HG03521 (cell line): ENCODE results near the gene GPR161.
A peak's percentile ranks its signal among the peaks of the same experiment; 100 is the strongest.
"Not testable (repeated sequence)": the region's sequence is repeated elsewhere in the genome, so short reads cannot be mapped to it uniquely, and the experiment has no call there.

Experiments
- ATAC-seq: cut with Tn5 transposase; IDR thresholded peaks from one replicate; pipeline ENCODE4 v1.9.1; 2021; ENCODE audit warnings: mild to moderate bottlenecking, moderate library complexity; ENCODE audit not compliant: unreplicated experiment

GPR161 gene

DNA sequence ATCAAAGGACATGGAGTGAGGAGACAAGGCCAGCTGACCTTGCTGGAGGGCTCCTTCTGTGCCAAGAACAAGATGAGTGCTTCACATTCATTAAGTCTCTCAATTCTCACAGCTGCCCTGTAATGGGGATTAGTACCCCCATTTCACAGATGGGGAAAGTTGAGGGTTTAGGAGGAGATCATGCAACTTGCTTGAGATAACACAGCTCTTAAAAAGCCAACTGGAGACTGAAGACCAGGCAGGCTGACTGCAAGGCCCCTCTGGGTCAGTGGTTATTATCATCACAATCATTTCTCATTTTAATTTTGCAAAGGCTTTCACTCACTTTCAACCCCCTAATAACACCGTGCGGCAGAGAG lies 46.8 kb downstream of the GPR161 start:
- no peak for ATAC-seq

DNA sequence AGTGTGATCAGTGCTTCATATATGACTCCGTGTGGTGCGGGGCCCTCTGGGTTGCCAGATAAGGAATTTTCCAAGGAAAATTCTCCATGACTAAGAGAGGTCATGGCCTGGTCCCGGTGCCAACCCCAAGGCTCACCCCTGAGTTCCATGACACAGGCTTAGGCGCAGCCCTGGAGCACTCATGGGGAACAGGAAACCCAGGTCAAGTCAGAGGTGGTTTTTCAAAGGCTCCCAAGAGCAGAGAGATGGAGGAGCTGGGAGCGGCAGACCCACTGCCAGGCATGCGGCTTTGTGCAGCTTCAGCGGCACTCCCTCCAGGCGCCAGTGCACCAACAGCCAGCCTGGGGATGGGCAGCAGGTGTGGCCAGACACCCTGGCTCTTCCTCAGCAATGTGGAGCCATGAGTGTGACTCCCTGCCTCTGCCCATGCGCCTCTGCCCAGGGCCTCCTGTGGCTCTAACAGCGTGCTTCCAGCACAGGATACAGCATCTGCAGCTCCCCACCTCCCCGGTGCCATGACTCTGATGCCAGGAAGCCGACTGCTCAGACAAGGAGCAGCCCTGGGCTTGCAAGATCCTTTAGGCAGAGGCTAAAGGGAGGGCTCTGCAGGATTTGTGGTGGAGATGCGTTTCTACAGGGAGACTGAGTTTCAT lies 47.3 kb downstream of the GPR161 start:
- ATAC-seq = no peak

DNA sequence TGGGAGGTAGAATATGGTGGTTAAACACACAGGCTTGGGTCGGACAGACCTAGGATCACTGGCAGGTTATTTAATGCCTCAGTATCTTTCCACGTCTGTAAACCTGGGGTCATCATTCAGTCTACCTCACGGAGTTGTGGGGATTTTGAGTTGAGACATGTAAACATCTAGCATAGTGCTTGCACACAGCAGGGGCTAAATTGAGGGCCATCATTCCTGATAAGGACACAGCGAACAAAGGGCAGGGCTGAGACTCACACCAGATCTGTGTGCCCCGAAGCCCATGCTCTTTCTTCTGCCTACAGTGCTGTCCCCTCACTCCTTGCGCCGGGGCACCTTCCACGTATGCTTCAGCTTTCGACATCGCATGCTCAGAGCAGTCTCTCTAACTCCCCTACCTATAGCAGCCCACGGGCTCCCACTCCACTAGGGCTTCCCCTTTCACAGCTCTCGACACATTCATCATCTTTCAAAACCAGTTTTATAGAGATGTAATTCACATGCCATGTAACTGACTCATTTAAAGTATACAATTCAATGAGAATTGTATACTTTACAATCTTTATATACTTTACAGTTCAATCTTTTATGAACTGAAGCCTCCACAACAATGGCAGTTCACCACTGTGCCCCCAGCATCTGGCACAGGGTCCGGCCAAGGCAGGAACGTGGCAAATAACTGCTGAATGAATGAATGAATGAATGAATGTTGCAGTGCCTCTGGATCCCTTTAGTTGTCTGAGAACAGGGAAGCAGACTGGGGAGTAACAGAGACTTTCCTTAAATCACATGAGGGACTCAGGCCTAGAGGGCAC lies 48.0 kb downstream of the GPR161 start:
- ATAC-seq = no peak

DNA sequence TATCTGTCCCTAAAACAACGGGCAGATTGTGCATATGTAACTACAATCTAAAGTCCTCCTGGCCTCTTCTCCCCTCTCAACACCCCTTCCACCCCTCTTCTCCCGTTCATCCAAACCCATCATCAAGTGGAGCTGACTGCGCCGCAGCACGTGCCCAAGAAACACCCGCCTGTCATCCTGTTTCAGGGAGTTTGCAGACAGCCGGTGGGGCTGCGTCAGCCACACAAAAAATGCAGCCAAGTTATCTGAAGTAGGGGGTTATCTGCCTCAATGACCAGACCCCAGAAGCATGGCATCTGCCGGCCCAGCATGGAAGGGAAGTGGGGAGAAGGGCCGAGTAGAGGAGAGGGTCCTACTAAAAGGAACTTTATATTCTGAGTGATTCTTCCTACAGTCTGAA lies 49.0 kb downstream of the GPR161 start:
- no peak for ATAC-seq

DNA sequence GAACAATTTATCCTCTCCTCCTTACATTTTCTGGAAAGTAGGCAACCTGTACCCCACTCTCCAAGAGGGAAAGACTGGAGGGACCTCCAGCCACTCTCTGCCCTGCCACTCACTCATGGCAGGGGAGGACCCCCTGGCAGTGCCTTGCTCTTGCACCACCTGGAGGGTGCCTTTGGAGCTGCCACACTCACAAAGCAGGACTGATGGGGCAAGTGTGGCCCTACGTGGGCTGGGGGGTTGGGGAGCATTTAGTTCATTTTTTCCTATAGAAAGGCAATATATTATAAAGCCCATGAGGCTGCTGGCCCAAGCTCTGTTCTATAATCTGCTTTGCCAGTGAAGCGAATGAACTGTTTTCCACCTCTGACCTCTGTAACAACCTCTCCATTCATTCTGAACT lies 50.3 kb downstream of the GPR161 start:
- no peak for ATAC-seq

DNA sequence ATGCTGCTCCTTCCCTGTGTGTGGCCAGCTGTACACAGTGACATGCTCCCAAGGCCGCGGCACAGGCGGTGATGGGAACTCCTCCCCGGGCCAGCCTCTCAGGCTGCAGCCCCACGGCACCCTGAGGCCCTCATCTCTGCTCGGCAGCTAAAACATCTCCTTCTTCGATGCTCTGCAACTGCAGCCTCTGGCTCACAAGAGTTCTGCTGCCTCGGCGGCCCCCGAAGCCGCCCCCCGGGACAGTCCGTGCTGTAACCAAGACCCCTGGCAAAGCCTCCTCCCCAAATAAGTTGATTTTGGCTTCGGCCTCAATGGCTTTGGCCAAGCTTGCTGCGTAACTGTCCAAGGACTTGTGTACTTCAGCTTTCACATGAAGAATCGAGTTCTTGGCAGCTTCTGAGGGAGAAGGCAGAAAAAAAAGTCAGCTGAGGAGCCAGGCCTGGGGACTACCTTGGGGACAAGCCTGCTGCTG lies 51.3 kb downstream of the GPR161 start:
- no peak for ATAC-seq

DNA sequence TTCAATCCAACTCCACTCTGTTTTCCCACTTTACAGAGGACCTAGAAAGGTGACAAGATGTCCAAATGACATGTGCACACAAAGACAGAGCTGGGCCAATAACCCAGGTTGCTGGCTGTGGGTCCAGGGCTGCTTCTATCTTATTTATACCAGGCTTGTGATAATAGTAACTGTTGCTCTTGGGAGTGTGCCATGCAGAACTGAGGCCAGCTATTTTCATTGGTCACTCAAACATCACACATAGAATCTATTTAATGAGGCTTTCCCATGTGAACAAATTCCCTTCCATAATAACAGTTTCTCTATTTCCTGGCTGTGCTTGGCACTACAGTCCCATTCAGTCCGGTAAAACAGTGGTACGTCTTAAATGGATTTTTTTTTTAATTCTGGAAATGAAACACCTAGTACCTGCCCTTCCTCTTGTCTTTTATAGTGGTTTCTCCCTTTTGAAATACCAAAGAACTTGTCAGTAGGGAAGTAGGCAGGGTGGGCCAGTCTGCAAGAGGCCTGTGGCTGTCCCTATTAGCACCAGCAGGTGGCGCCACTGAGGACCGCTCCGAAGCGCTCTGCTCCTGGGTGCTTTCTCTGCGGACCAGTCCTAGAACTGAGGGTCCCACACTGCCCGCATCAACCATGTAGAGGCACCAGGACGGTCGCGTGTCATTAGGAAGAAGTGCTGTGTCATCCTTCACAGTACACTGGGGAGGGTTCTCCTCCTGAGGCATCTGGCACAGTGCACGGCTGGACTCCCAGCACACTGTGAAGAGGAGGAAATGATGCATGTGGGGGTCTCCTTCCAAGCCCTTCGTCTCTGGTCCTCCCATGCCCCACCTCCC lies 52.1 kb downstream of the GPR161 start:
- ATAC-seq = no peak

DNA sequence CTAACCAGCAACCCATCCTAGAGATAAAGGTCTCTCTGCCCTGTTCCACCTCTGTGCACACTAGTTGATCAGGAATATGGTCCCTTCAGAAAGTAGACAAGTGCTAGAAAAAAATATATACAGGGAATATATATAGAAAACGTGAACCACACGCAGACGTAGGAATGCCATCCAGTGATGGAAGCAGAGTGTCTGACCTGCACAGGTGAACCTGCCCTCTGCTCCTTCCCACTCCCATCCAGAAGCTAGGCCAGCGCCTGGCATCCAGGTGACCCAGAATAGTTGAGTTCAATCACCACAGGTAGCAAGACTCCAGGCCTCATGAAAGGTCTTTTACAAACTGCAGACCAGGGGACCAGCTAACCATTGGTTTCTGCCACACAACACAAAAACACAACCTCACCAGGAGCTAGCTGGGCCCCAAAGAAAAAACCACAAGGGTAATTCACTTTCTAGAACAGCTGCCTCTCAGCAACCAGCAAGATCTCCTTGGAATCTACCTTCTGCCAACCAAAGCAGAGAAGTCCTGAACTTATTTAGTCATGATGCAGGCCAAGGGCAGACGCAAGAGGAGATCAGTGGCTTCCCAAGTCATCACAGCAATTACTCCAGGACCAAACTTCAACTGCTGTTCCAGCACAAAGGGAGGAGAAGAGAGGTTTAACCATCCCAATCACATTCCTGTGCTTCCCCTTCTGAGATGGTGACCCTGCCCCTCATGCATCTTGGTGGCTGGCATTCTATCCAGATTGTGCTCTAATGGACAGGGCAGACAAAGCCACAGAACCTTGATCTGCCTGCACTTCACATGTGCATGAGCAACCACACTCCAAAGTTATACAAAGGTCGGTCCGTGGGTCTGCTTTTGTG lies 53.0 kb downstream of the GPR161 start:
- ATAC-seq = no peak

DNA sequence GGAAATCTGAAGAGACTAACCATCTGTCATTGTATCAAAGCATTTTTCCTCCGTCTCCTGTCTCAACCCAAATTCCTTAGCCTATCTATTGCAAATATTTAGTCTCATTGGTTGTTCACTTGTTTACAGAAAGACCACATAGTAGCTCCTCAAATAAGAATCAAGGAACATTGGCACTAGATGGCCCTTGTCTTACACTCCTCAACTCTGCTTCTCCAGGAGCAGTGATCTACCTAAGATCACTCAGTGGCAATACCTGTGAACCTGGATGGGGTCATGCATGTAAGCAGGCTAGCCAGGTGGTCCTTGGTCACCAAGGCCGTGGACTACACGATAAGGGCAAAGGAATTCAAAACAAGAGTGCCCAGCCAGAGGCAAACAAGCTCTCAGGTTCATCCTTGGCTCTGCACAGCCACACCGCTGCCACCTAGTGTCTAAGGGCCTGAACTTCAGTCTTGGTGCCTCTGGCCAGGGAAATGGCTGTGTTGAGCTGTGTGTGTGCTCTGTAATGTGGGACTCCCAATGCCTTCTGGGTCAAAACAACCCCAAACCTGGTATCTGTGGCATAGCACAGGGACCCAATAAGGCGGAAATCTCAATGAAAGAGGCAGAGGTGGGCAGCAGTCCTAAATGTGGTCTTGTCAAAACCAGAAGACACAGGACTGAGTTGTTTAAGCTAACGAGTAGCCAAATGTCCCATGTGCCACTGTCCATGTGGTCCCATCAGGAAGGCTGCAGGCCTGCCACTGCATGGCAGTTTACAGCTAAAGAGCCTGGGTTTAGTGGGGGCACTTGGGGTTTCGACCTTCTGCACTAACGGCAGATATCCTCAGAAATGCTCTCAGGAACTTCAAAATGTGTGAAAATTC lies 54.5 kb downstream of the GPR161 start:
- ATAC-seq = peak; percentile 87

DNA sequence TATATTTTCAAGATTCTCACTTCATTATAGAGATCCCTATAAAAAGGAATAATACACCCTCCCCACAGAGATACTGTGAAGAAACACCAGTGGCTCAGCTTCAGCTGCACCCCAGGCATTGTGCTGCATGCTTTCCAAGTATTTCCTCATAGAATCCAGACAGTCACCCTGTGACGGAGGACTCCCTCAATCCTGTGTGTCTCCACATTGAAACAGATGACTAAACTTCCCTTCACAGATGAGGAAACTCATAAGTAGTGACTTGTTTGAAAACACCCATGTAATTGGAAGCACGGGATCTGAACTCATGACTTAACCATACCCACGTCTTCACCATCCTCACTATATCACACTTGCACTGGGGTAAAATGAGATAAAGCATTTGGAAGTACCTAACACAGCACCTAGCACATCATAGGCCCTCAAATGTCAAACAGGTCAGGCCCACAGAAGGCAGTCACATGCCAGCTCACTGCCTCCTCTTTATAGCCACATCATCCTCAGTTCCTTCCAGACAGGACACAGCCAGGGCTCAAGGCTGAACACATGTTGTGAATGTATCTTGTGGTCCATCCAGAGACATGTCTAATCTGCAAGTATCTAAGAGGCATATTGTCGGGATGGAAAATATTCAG lies 55.2 kb downstream of the GPR161 start:
- no peak for ATAC-seq

DNA sequence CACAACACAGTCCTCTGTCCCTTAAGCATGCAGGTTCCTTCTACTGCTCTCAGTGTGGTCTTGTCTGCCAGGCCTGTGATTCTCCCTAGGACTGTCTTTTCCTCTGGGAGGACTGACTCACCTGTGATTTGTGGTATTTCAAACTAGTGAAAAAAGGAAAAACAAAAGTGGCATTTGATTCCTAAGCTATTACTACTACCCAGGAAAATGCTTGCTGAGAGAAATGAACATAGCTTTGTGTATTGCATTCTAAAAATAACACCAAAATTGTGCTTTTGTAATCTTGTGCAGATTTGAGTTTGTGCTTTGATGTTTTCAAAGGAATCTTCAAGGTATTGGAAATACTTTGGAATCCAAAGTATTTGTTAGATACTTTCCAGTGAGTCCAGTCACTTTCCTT lies 57.0 kb downstream of the GPR161 start:
- no peak for ATAC-seq

DNA sequence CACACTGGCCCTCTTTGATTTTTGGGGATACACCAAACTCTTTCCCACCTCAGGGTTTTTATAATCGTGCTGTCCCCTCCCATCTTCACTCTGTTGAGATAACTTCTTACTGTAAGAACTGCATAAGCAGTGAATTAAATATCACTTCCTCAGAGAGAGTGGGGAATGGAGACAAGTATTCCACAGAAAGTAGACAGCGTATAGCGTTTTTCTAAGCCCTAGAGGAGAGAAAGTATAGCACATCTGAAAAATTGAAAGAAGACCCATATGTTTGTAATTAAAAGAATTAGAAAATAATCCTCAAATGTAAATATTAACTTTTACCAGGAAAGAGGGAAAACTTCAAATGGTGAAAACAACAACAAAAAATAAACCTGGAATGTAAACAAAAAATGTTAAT lies 67.3 kb downstream of the GPR161 start:
- no peak for ATAC-seq

DNA sequence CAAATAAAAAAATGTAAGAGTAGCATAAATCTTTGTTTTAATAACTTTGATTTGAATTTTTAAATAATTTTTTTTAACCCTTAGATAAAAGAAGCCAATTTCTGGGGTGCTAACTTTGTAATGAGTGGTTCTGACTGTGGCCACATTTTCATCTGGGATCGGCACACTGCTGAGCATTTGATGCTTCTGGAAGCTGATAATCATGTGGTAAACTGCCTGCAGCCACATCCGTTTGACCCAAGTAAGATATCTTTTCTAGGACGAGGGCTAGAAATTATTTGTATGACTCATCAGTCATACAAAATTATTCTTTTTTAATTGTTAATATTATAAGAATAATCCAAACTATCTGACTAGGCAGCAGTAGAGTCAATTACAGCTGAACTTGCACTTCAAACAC lies 71.2 kb downstream of the GPR161 start:
- no peak for ATAC-seq

DNA sequence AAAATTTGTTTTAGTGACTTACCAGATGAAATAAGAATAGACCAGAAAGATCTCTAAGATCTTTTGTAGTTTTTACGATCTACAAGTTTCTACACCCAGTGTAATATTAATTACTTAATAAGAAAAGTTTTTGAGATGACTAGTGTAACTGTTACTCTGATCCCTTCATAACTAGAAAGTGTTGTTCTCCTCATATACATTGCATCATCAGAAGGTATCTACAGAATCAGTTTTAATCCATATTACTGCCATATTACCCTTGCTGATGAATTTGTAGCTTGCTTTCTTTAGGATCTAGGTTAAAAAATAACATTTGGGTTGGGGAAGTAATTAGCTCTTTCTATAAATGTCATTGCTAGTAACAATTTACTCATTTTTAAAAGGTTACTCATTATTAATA lies 72.5 kb downstream of the GPR161 start:
- ATAC-seq = no peak

DNA sequence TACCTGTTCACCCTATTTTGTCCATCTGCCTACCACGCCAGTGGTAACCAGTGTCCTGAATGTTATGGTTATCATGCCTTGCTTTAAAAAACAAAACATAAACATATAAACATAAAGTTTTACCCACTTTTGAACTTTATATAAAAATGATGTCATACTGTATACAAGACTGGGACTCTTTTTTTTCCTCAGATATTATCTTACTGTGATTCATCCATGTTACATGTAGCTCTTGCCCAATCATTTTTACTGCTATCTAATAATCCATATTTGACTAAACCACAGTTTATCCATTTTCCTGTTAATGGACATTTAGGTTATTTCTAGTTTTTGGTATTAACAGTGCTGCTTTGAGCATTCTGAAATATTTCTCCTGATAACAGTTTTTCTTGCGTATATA lies 78.8 kb downstream of the GPR161 start:
- ATAC-seq = no peak

DNA sequence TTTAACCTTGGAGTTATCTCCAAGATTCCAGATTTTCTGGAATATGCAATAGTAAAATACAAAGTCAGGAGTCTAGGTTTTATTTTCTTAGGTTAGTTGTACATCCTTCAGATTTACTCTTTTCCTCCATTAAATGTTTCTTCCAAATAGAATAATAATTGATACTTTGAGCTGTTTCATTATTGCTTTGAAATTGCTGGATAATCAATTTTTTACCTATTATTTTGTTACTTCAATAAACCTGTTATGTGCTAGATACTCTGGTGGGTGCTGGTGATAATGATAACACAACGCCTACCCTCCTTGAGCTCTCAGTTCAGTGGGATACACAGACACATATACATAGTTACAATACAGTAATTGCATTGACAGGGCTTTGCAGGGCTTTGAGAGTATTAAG lies 79.4 kb downstream of the GPR161 start:
- ATAC-seq = no peak

DNA sequence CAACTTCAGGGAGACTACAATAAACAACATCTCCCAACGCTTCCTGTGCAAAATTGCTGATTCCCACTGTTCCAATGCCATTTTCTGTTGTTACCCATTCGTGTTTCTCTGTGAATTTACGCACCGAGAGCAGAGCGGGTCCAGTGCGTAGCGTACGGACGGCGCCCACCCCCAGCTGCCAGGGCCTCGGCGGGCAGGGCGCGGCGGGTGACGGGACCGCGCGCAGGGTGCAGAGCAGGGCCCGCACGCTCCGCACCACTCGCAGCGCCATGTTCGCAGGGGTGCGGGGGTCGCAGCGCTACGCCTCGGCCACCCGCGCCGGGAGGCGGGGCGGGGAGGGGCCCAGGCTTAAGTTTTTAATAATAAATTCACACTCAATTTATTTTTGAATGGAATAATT lies 80.6 kb downstream of the GPR161 start:
- ATAC-seq = not testable (repeated sequence)

DNA sequence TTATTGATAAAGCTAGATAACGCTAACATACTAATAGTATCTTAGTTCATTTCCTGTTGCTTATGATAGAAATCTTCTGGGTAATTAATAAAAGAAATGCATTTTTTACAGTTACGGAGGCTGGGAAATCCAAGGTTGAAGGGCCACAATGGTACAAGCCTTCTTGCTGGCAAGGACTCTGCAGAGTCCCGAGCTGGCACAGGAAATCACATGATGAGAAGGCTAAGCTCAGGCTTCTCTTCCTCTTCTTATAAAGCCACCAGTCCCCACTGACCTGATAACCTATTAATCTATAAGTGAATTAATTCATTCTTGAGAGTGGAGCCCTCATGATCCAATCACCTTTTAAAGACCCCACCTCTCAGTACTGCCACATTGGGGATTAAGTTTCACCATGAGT lies 82.6 kb downstream of the GPR161 start:
- ATAC-seq = no peak

DNA sequence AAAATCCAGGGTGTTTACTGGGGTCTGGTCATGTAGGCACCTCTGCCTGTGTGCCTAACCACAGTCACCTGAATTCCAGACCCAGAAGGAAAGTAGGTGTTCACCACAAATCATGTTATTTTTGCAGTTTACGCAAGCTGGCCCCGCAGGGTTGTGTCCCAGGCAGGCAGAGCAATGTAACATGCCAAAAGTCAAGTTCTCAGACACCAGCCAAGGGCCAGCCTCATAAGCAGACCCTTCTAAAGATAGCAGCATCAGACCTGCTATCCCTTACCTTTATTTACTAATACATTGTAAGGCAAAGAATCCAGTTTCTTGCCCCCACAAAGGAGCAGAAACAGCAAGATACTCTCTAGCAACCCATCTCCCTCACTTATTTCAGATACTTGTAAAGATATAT lies 83.0 kb downstream of the GPR161 start:
- no peak for ATAC-seq
